A549 (cell line): ENCODE data around the gene NOX3. TPM values are rescaled to one million over a fixed set of nuclear protein-coding genes. Genes with fewer than 3 reads are reported as not detected.
A peak's percentile ranks its signal among the peaks of the same experiment; 100 is the strongest.

Source experiments
- ATAC-seq, 2 experiments: fragments of 200-7000 bp in 1 of 2; fragments of >200 bp in 1 of 2; cut with Nextera tagmentation in 1 of 2; cut with Tn5 transposase in 1 of 2; 3 replicates each; pipeline versions ENCODE4 v1.8.0 to v1.9.1; 2018 to 2020; ENCODE audit warnings: mild to moderate bottlenecking in 1 of 2, moderate library complexity in 1 of 2
- CTCF ChIA-PET: fragments of 300-600 bp; sonication (Branson Sonifier 250); formaldehyde crosslinking; extraction: SDS; loops from one replicate; lab custom pipeline; 2021; ENCODE audit warnings: antibody characterized with exemption, inconsistent platforms; lab: Yijun Ruan, JAX
- POLR2A ChIA-PET: fragments of 350-600 bp; formaldehyde crosslinking; extraction: SDS; loops from one replicate; lab custom pipeline; 2021; ENCODE audit warnings: antibody characterized with exemption, inconsistent platforms; lab: Yijun Ruan, JAX
- DNase-seq, 2 experiments: peaks; one replicate each; pipeline versions ENCODE4 v3.0.0 to v3.0.0-alpha.2; 2011 to 2016; ENCODE audit warnings: low read depth in 1 of 2, low spot score in 1 of 2
- FAIRE-seq: peaks from 2 replicates; lab custom pipeline; 2011; peaks lifted over from hg19 to GRCh38; lab: Jason Lieb, UNC
- H3K27ac ChIP-seq, 2 experiments: fragments of >200 bp; sonication (Bioruptor Twin); formaldehyde crosslinking; 3 replicates each; pipeline ENCODE4 v1.5.1; 2016 to 2017
- H3K4me1 ChIP-seq: fragments of >200 bp; sonication (Bioruptor Twin); formaldehyde crosslinking; 3 replicates; pipeline ENCODE4 v1.6.1; 2016
- H3K4me2 ChIP-seq: fragments of >200 bp; sonication (Bioruptor Twin); formaldehyde crosslinking; 3 replicates; pipeline ENCODE4 v1.6.1; 2016
- H3K4me3 ChIP-seq: fragments of >200 bp; sonication (Bioruptor Twin); formaldehyde crosslinking; 3 replicates; pipeline ENCODE4 v1.5.1; 2016
- H3K9me3 ChIP-seq: fragments of >200 bp; sonication (Bioruptor Twin); formaldehyde crosslinking; 3 replicates; pipeline ENCODE4 v1.6.1; 2016
- BCL3 ChIP-seq: fragments of >200 bp; sonication (Bioruptor Twin); formaldehyde crosslinking; IDR thresholded peaks from 3 replicates; pipeline ENCODE4 v1.6.1; 2016
- ELK1 ChIP-seq: fragments of 150-350 bp; IDR thresholded peaks from 2 replicates; pipeline ENCODE4 v1.6.1; 2014; ENCODE audit warnings: low read depth, mild to moderate bottlenecking, low read length
- EP300 ChIP-seq, 2 experiments: fragments of >200 bp; sonication (Bioruptor Twin); formaldehyde crosslinking; IDR thresholded peaks; 2 replicates in 1 of 2; 3 replicates in 1 of 2; pipeline ENCODE4 v1.6.1; 2016 to 2017
- ESRRA ChIP-seq: fragments of 150-350 bp; IDR thresholded peaks from 2 replicates; pipeline ENCODE4 v1.6.1; 2014; ENCODE audit warnings: mild to moderate bottlenecking, low read length, borderline replicate concordance
- FOSB ChIP-seq: fragments of 250-450 bp; sonication (Bioruptor Pico); IDR thresholded peaks from 2 replicates; pipeline ENCODE4 v1.5.0; 2020; ENCODE audit warnings: mild to moderate bottlenecking, moderate library complexity
- HOXA7 ChIP-seq: fragments of 250-450 bp; sonication (Bioruptor Pico); IDR thresholded peaks from 2 replicates; pipeline ENCODE4 v1.5.0; 2020; ENCODE audit warnings: mild to moderate bottlenecking, moderate library complexity
- JUNB ChIP-seq: fragments of >200 bp; sonication (Bioruptor Twin); formaldehyde crosslinking; IDR thresholded peaks from 2 replicates; pipeline ENCODE4 v1.6.1; 2016
- NFE2L2 ChIP-seq: fragments of 150-350 bp; conservative IDR thresholded peaks from 2 replicates; pipeline ENCODE4 v1.6.1; 2014; ENCODE audit warnings: low read length
- NR3C1 ChIP-seq: fragments of >200 bp; sonication (Bioruptor Twin); formaldehyde crosslinking; IDR thresholded peaks from 3 replicates; pipeline ENCODE4 v1.6.1; 2017
- RAD21 ChIP-seq, 2 experiments: fragments of >200 bp in 1 of 2; sonication (Bioruptor Twin) in 1 of 2; formaldehyde crosslinking in 1 of 2; IDR thresholded peaks in 1 of 2; conservative IDR thresholded peaks in 1 of 2; 2 replicates in 1 of 2; 3 replicates in 1 of 2; pipeline ENCODE4 v1.6.1; 2012 to 2018; ENCODE audit warnings: inconsistent platforms in 1 of 2
- RARB ChIP-seq: fragments of 250-450 bp; sonication (Bioruptor Pico); IDR thresholded peaks from 2 replicates; pipeline ENCODE4 v1.8.0; 2021; ENCODE audit warnings: mild to moderate bottlenecking, moderate library complexity
- REST ChIP-seq: fragments of 200-600 bp; sonication (generic); IDR thresholded peaks from 2 replicates; pipeline ENCODE4 v1.6.1; 2016; ENCODE audit warnings: antibody characterized with exemption, mild to moderate bottlenecking, moderate library complexity
- USF2 ChIP-seq: fragments of 450-650 bp; IDR thresholded peaks from 2 replicates; pipeline ENCODE4 v1.6.1; 2014; ENCODE audit warnings: antibody characterized with exemption
- WGBS: methylation state at CpG from one replicate; pipeline ENCODE4 v1.1.6; 2017; ENCODE audit errors: missing lambda C conversion rate; 5-methylcytosine and 5-hydroxymethylcytosine counted together
- polyA plus RNA-seq, 4 experiments: library from polyadenylated mRNA; depleted of rRNA in 3 of 4; stranded (reverse); fragments of >200 nt; fragmentation: RNase III in 1 of 4; extraction: RNeasy Plus Mini Kit Qiagen cat#74134 plus additional on column Dnase treatment in 1 of 4; gene quantifications; 2 replicates in 3 of 4; 3 replicates in 1 of 4; pipeline ENCODE4 v1.2.3, GENCODE V29; 2011 to 2017

NOX3 gene
- polyA plus RNA-seq, 2 of the 4 experiments (the other 2 are of a cell fraction) = not detected

- Histone ChIP-seq H3K27ac (no peak overlapping the region), H3K4me3 (no peak overlapping the region), H3K4me1 (peaks cover 12% of the 10 kb centered on the region; the same call in 2 of the 3 replicates), H3K4me2 (no peak overlapping the region; the same call in 2 of the 3 replicates), H3K9me3 (no peaks in the 10 kb centered on the region)
- ATAC-seq (no peak), DNase-seq (no peak), FAIRE-seq (no peak)
- CTCF ChIA-PET = no interaction called here
- TF ChIP-seq EP300 (IDR thresholded peaks at IDR 0.05) (no peak), USF2 (no peak), RARB (CRISPR knock-in tag) (no peak), HOXA7 (CRISPR knock-in tag) (no peak), NFE2L2 (no peak), BCL3 (no peak), ESRRA (no peak), ELK1 (no peak), REST (no peak), FOSB (CRISPR knock-in tag) (no peak)
- 71% methylated on average over 5 of the region's 5 CpGs for WGBS
- POLR2A ChIA-PET = no interaction called here
These were observed 73.8 kb downstream of the NOX3 start for GRCh38 chr6:155381673-155382337.

GRCh38 chr6:155380666-155381332, 74.8 kb downstream of the NOX3 start:
- H3K4me3 ChIP-seq = no peak overlapping the region
- no peak for FAIRE-seq
- H3K4me2 ChIP-seq = no peak overlapping the region
- TF ChIP-seq RAD21 (conservative IDR thresholded peaks at IDR 0.05 in 1 of 2, IDR thresholded peaks at IDR 0.05 in 1 of 2) (peak in 1 of 2 experiments; percentile 9; a peak in 1 of 5 replicates), NR3C1 (no peak)
- ATAC-seq = no peak
- ChIA-PET POLR2A (no interaction called here), CTCF (interaction anchor here (1.3 kb wide), 1 partner anchor 201 kb away, joined by 4 read pairs; no protein-coding TSS in a partner anchor)
- 79% methylated on average over 8 of the region's 8 CpGs for WGBS
- H3K9me3 ChIP-seq = no peaks in the 10 kb centered on the region
- H3K27ac ChIP-seq = no peak overlapping the region
- peaks cover 12% of the 10 kb centered on the region; the same call in 2 of the 3 replicates for H3K4me1 ChIP-seq
- no peak for DNase-seq

- FAIRE-seq = no peak
- no peak overlapping the region for H3K4me3 ChIP-seq
- H3K4me1 ChIP-seq = peaks cover 12% of the 10 kb centered on the region; the same call in 2 of the 3 replicates
- POLR2A ChIA-PET = no interaction called here
- DNase-seq = no peak
- CTCF ChIA-PET = no interaction called here
- no peak overlapping the region for H3K4me2 ChIP-seq
- no peak for TF ChIP-seq JUNB
- no peak for TF ChIP-seq EP300 (IDR thresholded peaks at IDR 0.05)
- H3K27ac ChIP-seq = no peak overlapping the region
- 79% methylated on average over 3 of the region's 3 CpGs for WGBS
- no peaks in the 10 kb centered on the region for H3K9me3 ChIP-seq
- ATAC-seq = no peak
These were observed 76.9 kb downstream of the NOX3 start for GRCh38 chr6:155378724-155379123.
